ENCODE measurements around the gene POLR1D.
A peak's percentile ranks its signal among the peaks of the same experiment; 100 is the strongest.

Gene POLR1D

GRCh38 chr13:27619093-27619727 lies 2.5 kb upstream of the POLR1D start:
- Histone ChIP-seq H3K9me3 (ENCODE audit: low read length) (no peaks in the 10 kb centered on the region), H3F3A (ENCODE audit: insufficient read depth, low read length) (no peaks in the 10 kb centered on the region), H3K4me3 (ENCODE audit: low read depth, low read length, poor library complexity, severe bottlenecking) (peak overlapping the region; percentile 99), H3K9me2 (ENCODE audit: low read depth, low read length) (no peaks in the 10 kb centered on the region), H3K9ac (ENCODE audit: low read length) (peak overlapping the region; percentile 79), H4K20me1 (ENCODE audit: insufficient read depth, low read length) (no peaks in the 10 kb centered on the region), H3K27ac (ENCODE audit: low read depth, low read length, poor library complexity, severe bottlenecking) (no peak overlapping the region), H3K4me2 (ENCODE audit: low read length) (peak overlapping the region; percentile 83), H3K27me3 (ENCODE audit: insufficient read depth, low read length) (no peaks in the 10 kb centered on the region), H3K79me2 (ENCODE audit: insufficient read depth, low read length) (peaks cover 32% of the 10 kb centered on the region), H2AFZ (ENCODE audit: low read length) (no peak overlapping the region), H3K36me3 (ENCODE audit: insufficient read depth, low read length) (peaks cover 16% of the 10 kb centered on the region), H3K4me1 (ENCODE audit: insufficient read depth, low read length, severe bottlenecking) (peaks cover 32% of the 10 kb centered on the region)
- no peak for TF ChIP-seq EZH2 (IDR thresholded peaks at IDR 0.05; ENCODE audit: borderline replicate concordance, low read length)
- TF ChIP-seq CTCF (IDR thresholded peaks at IDR 0.05; ENCODE audit: low read length) = no peak

GRCh38 chr13:27619728-27620376 lies 1.8 kb upstream of the POLR1D start:
- Histone ChIP-seq H3K4me3 (ENCODE audit: low read depth, low read length, poor library complexity, severe bottlenecking) (peak overlapping the region; percentile 99), H2AFZ (ENCODE audit: low read length) (no peak overlapping the region), H3K79me2 (ENCODE audit: insufficient read depth, low read length) (peaks cover 37% of the 10 kb centered on the region), H3K27ac (ENCODE audit: low read depth, low read length, poor library complexity, severe bottlenecking) (no peak overlapping the region), H3K9me2 (ENCODE audit: low read depth, low read length) (no peaks in the 10 kb centered on the region), H4K20me1 (ENCODE audit: insufficient read depth, low read length) (no peaks in the 10 kb centered on the region), H3K9ac (ENCODE audit: low read length) (peak overlapping the region; percentile 79), H3K4me2 (ENCODE audit: low read length) (peak overlapping the region; percentile 83), H3K36me3 (ENCODE audit: insufficient read depth, low read length) (peaks cover 21% of the 10 kb centered on the region), H3K4me1 (ENCODE audit: insufficient read depth, low read length, severe bottlenecking) (peaks cover 32% of the 10 kb centered on the region), H3F3A (ENCODE audit: insufficient read depth, low read length) (no peaks in the 10 kb centered on the region), H3K27me3 (ENCODE audit: insufficient read depth, low read length) (no peaks in the 10 kb centered on the region), H3K9me3 (ENCODE audit: low read length) (no peaks in the 10 kb centered on the region)
- TF ChIP-seq CTCF (IDR thresholded peaks at IDR 0.05; ENCODE audit: low read length) = peak; percentile 5; the same call in 1 of the 2 replicates
- TF ChIP-seq EZH2 (IDR thresholded peaks at IDR 0.05; ENCODE audit: borderline replicate concordance, low read length) = no peak

GRCh38 chr13:27620377-27621115 lies 1.1 kb upstream of the POLR1D start, which contains the start of gene LNX2:
Gene LNX2 (minus strand): TSS chr13:27620529. CDS start chr13:27581703, 38,826 bp downstream.
- H4K20me1 ChIP-seq (ENCODE audit: insufficient read depth, low read length) = no peaks in the 10 kb centered on the region
- H3K27me3 ChIP-seq (ENCODE audit: insufficient read depth, low read length) = no peaks in the 10 kb centered on the region
- H3K36me3 ChIP-seq (ENCODE audit: insufficient read depth, low read length) = peaks cover 27% of the 10 kb centered on the region
- H3K79me2 ChIP-seq (ENCODE audit: insufficient read depth, low read length) = peaks cover 44% of the 10 kb centered on the region
- H3K9me2 ChIP-seq (ENCODE audit: low read depth, low read length) = no peaks in the 10 kb centered on the region
- TF ChIP-seq CTCF (IDR thresholded peaks at IDR 0.05; ENCODE audit: low read length) (no peak; the same call in 1 of the 2 replicates), EZH2 (IDR thresholded peaks at IDR 0.05; ENCODE audit: borderline replicate concordance, low read length) (no peak)
- peak within 1 kb of the TSS; percentile 79 for H3K9ac ChIP-seq (ENCODE audit: low read length)
- H3K4me3 ChIP-seq (ENCODE audit: low read depth, low read length, poor library complexity, severe bottlenecking) = peak within 1 kb of the TSS; percentile 99
- no peaks in the 10 kb centered on the region for H3F3A ChIP-seq (ENCODE audit: insufficient read depth, low read length)
- H3K27ac ChIP-seq (ENCODE audit: low read depth, low read length, poor library complexity, severe bottlenecking) = peak within 1 kb of the TSS; percentile 84
- H3K9me3 ChIP-seq (ENCODE audit: low read length) = no peaks in the 10 kb centered on the region
- peak within 1 kb of the TSS; percentile 87 for H3K4me2 ChIP-seq (ENCODE audit: low read length)
- 0 out of 2 replicates have a peak within 1 kb of the TSS, but pooled peaks have one; percentile 22 for H2AFZ ChIP-seq (ENCODE audit: low read length)
- peaks cover 32% of the 10 kb centered on the region for H3K4me1 ChIP-seq (ENCODE audit: insufficient read depth, low read length, severe bottlenecking)
